RWPE2 (cell line): ENCODE data around the gene MYRF.

ENCODE experiments used
- ATAC-seq: fragments of 200-7000 bp; cut with Tn5 transposase; 3 replicates; pipeline ENCODE4 v1.9.1; 2021; ENCODE audit warnings: low read depth
- DNase-seq: peaks from one replicate; pipeline ENCODE4 v3.0.0-alpha.2; 2020; ENCODE audit warnings: low spot score
- H3K27ac ChIP-seq: fragments of 450-650 bp; 2 replicates; pipeline ENCODE4 v1.5.1; 2017; ENCODE audit warnings: mild to moderate bottlenecking; ENCODE audit not compliant: poor library complexity, severe bottlenecking
- H3K27me3 ChIP-seq: fragments of 250-450 bp; sonication (Bioruptor Pico); 2 replicates; pipeline ENCODE4 v1.5.1; 2021; ENCODE audit warnings: mild to moderate bottlenecking, moderate library complexity; ENCODE audit not compliant: insufficient read depth, poor library complexity, severe bottlenecking
- H3K36me3 ChIP-seq: fragments of 250-450 bp; sonication (Bioruptor Pico); 2 replicates; pipeline ENCODE4 v1.5.1; 2020; ENCODE audit warnings: low read depth, mild to moderate bottlenecking, moderate library complexity
- H3K4me1 ChIP-seq: fragments of 250-450 bp; sonication (Bioruptor Pico); 2 replicates; pipeline ENCODE4 v1.5.1; 2021; ENCODE audit warnings: mild to moderate bottlenecking, moderate library complexity; ENCODE audit not compliant: insufficient read depth, poor library complexity, severe bottlenecking
- H3K4me3 ChIP-seq: fragments of 250-450 bp; sonication (Bioruptor Pico); 2 replicates; pipeline ENCODE4 v1.5.1; 2021; ENCODE audit warnings: mild to moderate bottlenecking, moderate library complexity; ENCODE audit not compliant: severe bottlenecking
- H3K9me3 ChIP-seq: fragments of 250-450 bp; sonication (Bioruptor Pico); 2 replicates; pipeline ENCODE4 v1.5.1; 2021; ENCODE audit warnings: mild to moderate bottlenecking, moderate library complexity; ENCODE audit not compliant: severe bottlenecking
- TF ChIP-seq, protein P1 (sequence below): fragments of 450-650 bp; IDR thresholded peaks from one replicate; pipeline ENCODE4 v1.5.1; 2017; ENCODE audit warnings: mild to moderate bottlenecking, moderate library complexity; ENCODE audit not compliant: poor library complexity, severe bottlenecking

Gene MYRF

DNA sequence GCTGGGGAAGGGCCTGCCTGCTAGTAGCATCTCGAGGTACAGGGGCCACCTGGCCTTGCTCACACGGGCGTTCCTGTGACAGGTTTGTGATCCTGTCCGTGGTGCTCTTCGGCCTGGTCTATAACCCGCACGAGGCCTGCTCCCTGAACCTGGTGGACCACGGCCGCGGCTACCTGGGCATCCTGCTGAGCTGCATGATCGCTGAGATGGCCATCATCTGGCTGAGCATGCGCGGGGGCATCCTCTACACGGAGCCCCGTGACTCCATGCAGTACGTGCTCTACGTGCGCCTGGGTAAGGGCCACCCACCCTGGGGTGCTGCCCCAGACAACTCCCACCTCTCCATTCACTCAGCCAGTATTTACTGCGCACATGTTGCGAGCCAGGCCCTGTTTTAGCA is 31.8 kb upstream of the MYRF start:
- ATAC-seq = no peak
- no peaks in the 10 kb centered on the region for H3K9me3 ChIP-seq
- TF ChIP-seq, protein P1, sequence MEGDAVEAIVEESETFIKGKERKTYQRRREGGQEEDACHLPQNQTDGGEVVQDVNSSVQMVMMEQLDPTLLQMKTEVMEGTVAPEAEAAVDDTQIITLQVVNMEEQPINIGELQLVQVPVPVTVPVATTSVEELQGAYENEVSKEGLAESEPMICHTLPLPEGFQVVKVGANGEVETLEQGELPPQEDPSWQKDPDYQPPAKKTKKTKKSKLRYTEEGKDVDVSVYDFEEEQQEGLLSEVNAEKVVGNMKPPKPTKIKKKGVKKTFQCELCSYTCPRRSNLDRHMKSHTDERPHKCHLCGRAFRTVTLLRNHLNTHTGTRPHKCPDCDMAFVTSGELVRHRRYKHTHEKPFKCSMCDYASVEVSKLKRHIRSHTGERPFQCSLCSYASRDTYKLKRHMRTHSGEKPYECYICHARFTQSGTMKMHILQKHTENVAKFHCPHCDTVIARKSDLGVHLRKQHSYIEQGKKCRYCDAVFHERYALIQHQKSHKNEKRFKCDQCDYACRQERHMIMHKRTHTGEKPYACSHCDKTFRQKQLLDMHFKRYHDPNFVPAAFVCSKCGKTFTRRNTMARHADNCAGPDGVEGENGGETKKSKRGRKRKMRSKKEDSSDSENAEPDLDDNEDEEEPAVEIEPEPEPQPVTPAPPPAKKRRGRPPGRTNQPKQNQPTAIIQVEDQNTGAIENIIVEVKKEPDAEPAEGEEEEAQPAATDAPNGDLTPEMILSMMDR = no peak
- no peaks in the 10 kb centered on the region for H3K36me3 ChIP-seq
- no peaks in the 10 kb centered on the region for H3K27me3 ChIP-seq
- no peak for DNase-seq
- H3K4me1 ChIP-seq = no peaks in the 10 kb centered on the region
- H3K27ac ChIP-seq = no peak overlapping the region
- no peak overlapping the region for H3K4me3 ChIP-seq

DNA sequence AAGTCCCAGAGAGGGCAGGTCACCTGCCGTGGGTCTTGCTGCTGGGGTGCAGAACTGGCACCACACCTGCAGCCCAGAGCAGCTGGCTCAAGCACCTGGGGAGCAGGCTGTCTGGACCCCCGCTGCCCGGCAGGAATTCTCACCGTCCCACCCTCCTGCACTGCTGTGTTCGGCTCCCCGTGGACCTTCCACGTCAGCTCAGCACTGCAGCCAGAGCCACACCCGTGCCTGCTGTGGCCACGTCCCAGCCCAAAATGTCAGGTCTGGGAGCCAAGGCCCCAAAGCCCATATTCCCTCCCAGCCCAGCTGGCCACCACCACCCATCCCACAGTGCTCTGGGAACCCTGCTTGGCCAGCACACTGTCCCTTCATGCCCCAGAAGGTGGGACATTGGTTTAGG is 28.0 kb upstream of the MYRF start:
- no peaks in the 10 kb centered on the region for H3K9me3 ChIP-seq
- no peak overlapping the region for H3K4me3 ChIP-seq
- DNase-seq (no peak), ATAC-seq (no peak)
- no peaks in the 10 kb centered on the region for H3K36me3 ChIP-seq
- H3K4me1 ChIP-seq = peaks cover 15% of the 10 kb centered on the region
- no peaks in the 10 kb centered on the region for H3K27me3 ChIP-seq
- TF ChIP-seq, protein P1 = no peak
- H3K27ac ChIP-seq = no peak overlapping the region

- TF ChIP-seq, protein P1 = no peak
- H3K4me1 ChIP-seq = peaks cover 29% of the 10 kb centered on the region
- H3K9me3 ChIP-seq = no peaks in the 10 kb centered on the region
- no peaks in the 10 kb centered on the region for H3K36me3 ChIP-seq
- no peak for ATAC-seq
- H3K4me3 ChIP-seq = no peak overlapping the region
- DNase-seq = no peak
- no peak overlapping the region for H3K27ac ChIP-seq
- H3K27me3 ChIP-seq = no peaks in the 10 kb centered on the region
These were observed 26.6 kb upstream of the MYRF start for GRCh38 chr11:61725781-61726231.

- no peaks in the 10 kb centered on the region for H3K9me3 ChIP-seq
- no peak overlapping the region for H3K4me3 ChIP-seq
- H3K4me1 ChIP-seq = peaks cover 29% of the 10 kb centered on the region
- H3K27me3 ChIP-seq = no peaks in the 10 kb centered on the region
- TF ChIP-seq, protein P1 = no peak
- ATAC-seq (no peak), DNase-seq (no peak)
- H3K27ac ChIP-seq = no peak overlapping the region
- H3K36me3 ChIP-seq = no peaks in the 10 kb centered on the region
These were observed 25.7 kb upstream of the MYRF start for GRCh38 chr11:61726775-61727174.

- DNase-seq = no peak
- no peak for ATAC-seq
These were observed 25.0 kb upstream of the MYRF start for GRCh38 chr11:61727401-61727811.

More at GRCh38 chr11:61727401-61727811, 25.0 kb upstream of the MYRF start:
- no peaks in the 10 kb centered on the region for H3K36me3 ChIP-seq
- H3K4me1 ChIP-seq = peaks cover 29% of the 10 kb centered on the region
- TF ChIP-seq, protein P1 = no peak
- H3K9me3 ChIP-seq = no peaks in the 10 kb centered on the region
- H3K27me3 ChIP-seq = no peaks in the 10 kb centered on the region
- no peak overlapping the region for H3K4me3 ChIP-seq
- H3K27ac ChIP-seq = no peak overlapping the region
